ENCODE results near the gene TK2. TPM values are rescaled to one million over a fixed set of nuclear protein-coding genes. Genes with fewer than 3 reads are reported as not detected.

TK2 gene
- total RNA-seq, 2 experiments from 2014 or later = 3.6 to 5.1 TPM

GRCh38 chr16:66561381-66562080 lies 11.6 kb upstream of the TK2 start:
- peak overlapping the region; percentile 26 for H3K4me3 Mint-ChIP-seq
- CTCF ChIA-PET = interaction anchor here (0.6 to 3.6 kb wide), 18 partner anchors 10 to 190 kb away, joined by 3 to 32 read pairs (median 4); partner anchors contain the start of genes CKLF, DYNC1LI2 and TK2
- intact Hi-C loops (cut with DNase I, micrococcal nuclease) = loop anchor here (1.0 to 5.0 kb wide), 9 partner anchors 27 to 311 kb away; partner anchors contain the start of genes CMTM3 (in 1 of the 2) and CMTM4 (in 1 of the 2)
- no peak overlapping the region for H3K27ac ChIP-seq (ENCODE audit: low read depth in 1 of 2, low read length in 2 of 2)
- peak in 1 of 14 experiments; percentile 30 for DNase-seq
- no peaks in the 10 kb centered on the region for H3K9me3 Mint-ChIP-seq
- H3K4me3 ChIP-seq (ENCODE audit: low read length) = no peak overlapping the region
- H3K27me3 Mint-ChIP-seq = no peaks in the 10 kb centered on the region
- no peak for ATAC-seq (ENCODE audit: poor library complexity)
- H3K36me3 Mint-ChIP-seq (ENCODE audit: low read depth) = peaks cover 78% of the 10 kb centered on the region
- peaks cover 70% of the 10 kb centered on the region for H3K4me1 Mint-ChIP-seq (ENCODE audit: low read depth)
- H3K27ac Mint-ChIP-seq = peak overlapping the region; percentile 49
- POLR2A ChIA-PET = interaction anchor here (0.7 to 4.6 kb wide), 9 partner anchors 10 to 306 kb away, joined by 3 to 43 read pairs (median 6); partner anchors contain the start of genes CKLF, CMTM2, CMTM3 and TK2
- H3K9me3 ChIP-seq (ENCODE audit: control insufficient read depth in 1 of 2, insufficient read depth in 1 of 2, low read length in 2 of 2) = no peaks in the 10 kb centered on the region
- no peaks in the 10 kb centered on the region for H3K27me3 ChIP-seq (ENCODE audit: control insufficient read depth in 1 of 2, insufficient read depth in 2 of 2, low read length in 2 of 2)
- peaks cover 71% of the 10 kb centered on the region for H3K36me3 ChIP-seq (ENCODE audit: insufficient read depth, low read length)
- peaks cover 43% of the 10 kb centered on the region for H3K4me1 ChIP-seq (ENCODE audit: insufficient read depth, low read length)
- no peak for TF ChIP-seq CTCF (IDR thresholded peaks at IDR 0.05)

- H3K9me3 ChIP-seq (ENCODE audit: control insufficient read depth in 1 of 2, insufficient read depth in 1 of 2, low read length in 2 of 2) = no peaks in the 10 kb centered on the region
- no peak overlapping the region for H3K4me3 ChIP-seq (ENCODE audit: low read length)
- H3K27ac Mint-ChIP-seq = peak overlapping the region; percentile 49
- peaks cover 84% of the 10 kb centered on the region for H3K4me1 Mint-ChIP-seq (ENCODE audit: low read depth)
- H3K4me3 Mint-ChIP-seq = no peak overlapping the region
- ATAC-seq (ENCODE audit: poor library complexity) (no peak), DNase-seq (no peak)
- CTCF ChIA-PET = interaction anchor here (0.5 to 1.1 kb wide), 4 partner anchors 9 to 105 kb away, joined by 3 to 7 read pairs (median 4); no protein-coding TSS in a partner anchor
- H3K36me3 Mint-ChIP-seq (ENCODE audit: low read depth) = peaks cover 78% of the 10 kb centered on the region
- no peak overlapping the region for H3K27ac ChIP-seq (ENCODE audit: low read depth in 1 of 2, low read length in 2 of 2)
- peaks cover 53% of the 10 kb centered on the region for H3K4me1 ChIP-seq (ENCODE audit: insufficient read depth, low read length)
- no peaks in the 10 kb centered on the region for H3K9me3 Mint-ChIP-seq
- POLR2A ChIA-PET = interaction anchor here (0.9 kb wide), 1 partner anchor 152 kb away, joined by 3 read pairs; no protein-coding TSS in a partner anchor
- H3K27me3 Mint-ChIP-seq = no peaks in the 10 kb centered on the region
- H3K36me3 ChIP-seq (ENCODE audit: insufficient read depth, low read length) = peaks cover 71% of the 10 kb centered on the region
- no peak for TF ChIP-seq CTCF (IDR thresholded peaks at IDR 0.05)
- intact Hi-C loops (cut with DNase I, micrococcal nuclease) = loop anchor here (5.0 kb wide), 5 partner anchors 137 to 312 kb away; partner anchors contain the start of gene CMTM4 (in 1 of the 2)
- no peaks in the 10 kb centered on the region for H3K27me3 ChIP-seq (ENCODE audit: control insufficient read depth in 1 of 2, insufficient read depth in 2 of 2, low read length in 2 of 2)
Observed at GRCh38 chr16:66560107-66560506, 10.2 kb upstream of the TK2 start.

- intact Hi-C loops (cut with DNase I, micrococcal nuclease) = loop anchor here (5.0 kb wide), 2 partner anchors 33 to 37 kb away; no protein-coding TSS in a partner anchor
- H3K4me3 ChIP-seq (ENCODE audit: low read length) = peak overlapping the region; percentile 85
Observed at GRCh38 chr16:66554495-66554894, 4.6 kb upstream of the TK2 start.

More at GRCh38 chr16:66554495-66554894, 4.6 kb upstream of the TK2 start:
- DNase-seq = no peak
- H3K36me3 Mint-ChIP-seq (ENCODE audit: low read depth) = peaks cover 65% of the 10 kb centered on the region
- no peaks in the 10 kb centered on the region for H3K9me3 Mint-ChIP-seq
- H3K4me1 ChIP-seq (ENCODE audit: insufficient read depth, low read length) = peaks cover 75% of the 10 kb centered on the region
- H3K27ac Mint-ChIP-seq = peak overlapping the region; percentile 93
- H3K36me3 ChIP-seq (ENCODE audit: insufficient read depth, low read length) = peaks cover 33% of the 10 kb centered on the region
- ChIA-PET CTCF (interaction anchor here (1.1 to 1.7 kb wide), 3 partner anchors 9 to 54 kb away, joined by 3 to 8 read pairs (median 4); no protein-coding TSS in a partner anchor), POLR2A (interaction anchor here (1.1 to 8.2 kb wide), 4 partner anchors 9 to 50 kb away, joined by 3 to 124 read pairs (median 40); partner anchors contain the start of gene CMTM3)
- H3K27ac ChIP-seq (ENCODE audit: low read depth in 1 of 2, low read length in 2 of 2) = no peak overlapping the region
- no peaks in the 10 kb centered on the region for H3K27me3 Mint-ChIP-seq
- no peak for TF ChIP-seq CTCF (IDR thresholded peaks at IDR 0.05)
- H3K4me1 Mint-ChIP-seq (ENCODE audit: low read depth) = peaks cover 86% of the 10 kb centered on the region
- no peaks in the 10 kb centered on the region for H3K9me3 ChIP-seq (ENCODE audit: control insufficient read depth in 1 of 2, insufficient read depth in 1 of 2, low read length in 2 of 2)
- H3K27me3 ChIP-seq (ENCODE audit: control insufficient read depth in 1 of 2, insufficient read depth in 2 of 2, low read length in 2 of 2) = no peaks in the 10 kb centered on the region
- H3K4me3 Mint-ChIP-seq = peak overlapping the region; percentile 92
- ATAC-seq (ENCODE audit: poor library complexity) = no peak

All from CD4-positive, alpha-beta T cell (primary cell).